Measurements from ENCODE around the gene TRIM63. TPM values are rescaled to one million over a fixed set of nuclear protein-coding genes. Genes with fewer than 3 reads are reported as not detected.
A peak's percentile ranks its signal among the peaks of the same experiment; 100 is the strongest.

Gene TRIM63
- total and polyA plus RNA-seq, 9 of the 15 experiments (the other 6 are each of a cell fraction or from before 2014, with no cell fraction given) = 0.08 to 0.57 (median 0.36) TPM

DNA sequence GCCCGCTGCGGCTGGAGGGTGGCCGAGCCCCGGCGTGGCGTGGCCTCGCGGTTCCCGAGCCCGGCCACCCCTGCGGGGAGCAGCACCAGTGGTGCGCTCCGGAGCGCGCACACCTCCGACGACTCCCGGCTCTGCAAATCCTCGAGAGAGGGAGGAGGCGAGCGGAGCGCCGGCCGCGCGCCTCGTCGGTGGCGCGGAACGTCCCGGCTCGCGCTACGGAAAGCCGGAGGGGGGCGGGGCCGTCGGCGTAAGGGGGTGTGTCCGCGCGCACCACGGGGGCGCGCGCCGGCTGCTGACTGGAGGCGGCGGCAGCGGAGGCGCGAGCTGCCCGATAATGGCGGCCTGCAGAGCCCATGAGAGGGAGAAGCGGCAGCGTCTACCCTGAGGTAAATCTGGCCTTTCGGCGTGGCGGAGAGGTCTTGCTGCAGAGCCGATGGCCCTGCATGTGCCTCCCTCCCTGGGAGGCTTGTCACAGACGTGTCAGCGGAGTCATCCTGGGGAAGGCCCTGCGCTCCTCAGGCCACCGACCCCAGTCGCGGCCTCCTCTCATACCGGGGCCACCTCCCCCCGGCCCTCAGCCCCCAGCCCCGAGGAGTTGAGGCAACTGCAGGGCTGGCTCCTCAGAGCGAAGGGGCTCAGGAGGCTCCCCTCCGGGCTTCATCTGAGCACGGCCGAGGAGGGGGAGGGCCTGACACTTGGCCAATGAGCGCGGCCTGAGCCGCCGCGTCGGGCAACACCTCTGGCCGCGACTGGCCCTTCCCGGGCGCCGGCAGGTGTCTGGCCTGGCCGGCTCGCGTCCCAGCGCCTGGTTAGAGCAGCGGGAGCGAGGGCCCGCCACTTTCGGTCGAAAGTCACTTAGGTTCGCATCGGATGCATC, 44.3 kb upstream of the TRIM63 start, which contains the start of gene PDIK1L (continued):
- TF ChIP-seq, protein P1, sequence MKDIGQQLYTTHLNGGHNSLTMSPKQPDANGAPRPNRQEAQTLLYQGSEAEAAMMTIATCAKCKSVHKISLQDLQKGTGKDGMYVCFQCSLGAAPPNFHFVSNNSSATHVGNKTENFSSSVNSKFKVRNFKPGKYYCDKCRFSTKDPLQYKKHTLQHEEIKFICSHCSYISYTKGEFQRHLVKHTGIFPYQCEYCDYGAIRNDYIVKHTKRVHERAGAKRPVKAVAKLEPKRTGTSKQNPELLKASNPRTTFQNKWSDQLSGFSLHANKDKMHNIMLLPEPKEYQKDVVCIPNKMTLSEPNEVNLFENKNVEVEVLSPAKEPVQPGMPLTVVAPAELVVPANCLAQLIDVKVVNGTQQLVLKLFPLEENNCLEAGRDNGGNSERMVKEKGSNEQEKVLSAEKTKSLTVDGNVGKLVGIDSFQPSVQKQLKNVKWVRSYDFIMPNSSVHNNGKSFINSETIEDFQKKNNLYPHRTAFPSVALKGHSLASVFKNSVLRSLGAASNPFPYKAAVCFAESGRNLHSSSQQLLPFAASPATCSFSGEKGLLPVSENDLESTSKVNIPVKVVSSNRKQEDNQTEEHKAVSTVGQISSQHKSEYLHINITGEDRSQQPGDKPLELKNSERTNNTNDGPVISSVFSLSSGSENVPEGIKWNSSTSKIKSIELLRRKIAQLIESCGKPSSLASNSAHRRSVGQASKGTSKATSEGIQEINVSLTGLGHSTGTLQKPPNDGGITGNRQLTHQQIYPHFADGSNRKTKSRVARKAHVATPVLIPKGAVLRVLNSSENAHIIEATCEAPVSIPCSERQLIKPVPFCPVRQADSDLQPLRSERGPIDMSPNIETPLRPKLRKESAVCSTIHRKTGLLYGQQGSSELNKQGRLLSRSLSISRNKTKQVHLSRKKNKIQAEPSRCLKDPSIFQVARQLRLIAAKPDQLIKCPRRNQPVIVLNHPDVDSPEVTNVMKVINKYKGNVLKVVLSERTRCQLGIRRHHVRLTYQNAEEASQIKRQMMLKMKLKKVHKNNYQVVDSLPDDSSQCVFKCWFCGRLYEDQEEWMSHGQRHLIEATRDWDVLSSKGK (CRISPR knock-in tag; IDR thresholded peaks at IDR 0.05) = no peak
- no peak for TF ChIP-seq MAFG (tag; conservative IDR thresholded peaks at IDR 0.05)
- TF ChIP-seq ZNF830 (CRISPR knock-in tag; IDR thresholded peaks at IDR 0.05) = no peak
- TF ChIP-seq RBBP5 (IDR thresholded peaks at IDR 0.05; ENCODE audit: borderline replicate concordance, insufficient read depth, low read length, poor library complexity, severe bottlenecking) = peak; percentile 88
- TF ChIP-seq ATF7 (IDR thresholded peaks at IDR 0.05) = peak; percentile 97; the same call in 1 of the 2 replicates
- peak in 1 of 2 experiments; percentile 12; a peak in 1 of 4 replicates for TF ChIP-seq TBL1XR1 (IDR thresholded peaks at IDR 0.05; ENCODE audit: low read length in 2 of 2)
- TF ChIP-seq, protein P2, sequence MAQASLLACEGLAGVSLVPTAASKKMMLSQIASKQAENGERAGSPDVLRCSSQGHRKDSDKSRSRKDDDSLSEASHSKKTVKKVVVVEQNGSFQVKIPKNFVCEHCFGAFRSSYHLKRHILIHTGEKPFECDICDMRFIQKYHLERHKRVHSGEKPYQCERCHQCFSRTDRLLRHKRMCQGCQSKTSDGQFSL (CRISPR knock-in tag; IDR thresholded peaks at IDR 0.05) = no peak
- TF ChIP-seq, protein P2 (tag; IDR thresholded peaks at IDR 0.05) = peak in 1 of 2 experiments; percentile 24; a peak in 1 of 4 replicates
- no peak for TF ChIP-seq ARID2 (IDR thresholded peaks at IDR 0.05)
- TF ChIP-seq TAF15 (IDR thresholded peaks at IDR 0.05; ENCODE audit: low read depth, low read length) = no peak
- TF ChIP-seq, protein P3, sequence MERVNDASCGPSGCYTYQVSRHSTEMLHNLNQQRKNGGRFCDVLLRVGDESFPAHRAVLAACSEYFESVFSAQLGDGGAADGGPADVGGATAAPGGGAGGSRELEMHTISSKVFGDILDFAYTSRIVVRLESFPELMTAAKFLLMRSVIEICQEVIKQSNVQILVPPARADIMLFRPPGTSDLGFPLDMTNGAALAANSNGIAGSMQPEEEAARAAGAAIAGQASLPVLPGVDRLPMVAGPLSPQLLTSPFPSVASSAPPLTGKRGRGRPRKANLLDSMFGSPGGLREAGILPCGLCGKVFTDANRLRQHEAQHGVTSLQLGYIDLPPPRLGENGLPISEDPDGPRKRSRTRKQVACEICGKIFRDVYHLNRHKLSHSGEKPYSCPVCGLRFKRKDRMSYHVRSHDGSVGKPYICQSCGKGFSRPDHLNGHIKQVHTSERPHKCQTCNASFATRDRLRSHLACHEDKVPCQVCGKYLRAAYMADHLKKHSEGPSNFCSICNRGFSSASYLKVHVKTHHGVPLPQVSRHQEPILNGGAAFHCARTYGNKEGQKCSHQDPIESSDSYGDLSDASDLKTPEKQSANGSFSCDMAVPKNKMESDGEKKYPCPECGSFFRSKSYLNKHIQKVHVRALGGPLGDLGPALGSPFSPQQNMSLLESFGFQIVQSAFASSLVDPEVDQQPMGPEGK (CRISPR knock-in tag; IDR thresholded peaks at IDR 0.05; ENCODE audit: borderline replicate concordance) = no peak
- TF ChIP-seq ZNF311 (CRISPR knock-in tag; IDR thresholded peaks at IDR 0.05) = 0 out of 2 replicates have a peak, but pooled peaks have one; percentile 52
- TF ChIP-seq, protein P4, sequence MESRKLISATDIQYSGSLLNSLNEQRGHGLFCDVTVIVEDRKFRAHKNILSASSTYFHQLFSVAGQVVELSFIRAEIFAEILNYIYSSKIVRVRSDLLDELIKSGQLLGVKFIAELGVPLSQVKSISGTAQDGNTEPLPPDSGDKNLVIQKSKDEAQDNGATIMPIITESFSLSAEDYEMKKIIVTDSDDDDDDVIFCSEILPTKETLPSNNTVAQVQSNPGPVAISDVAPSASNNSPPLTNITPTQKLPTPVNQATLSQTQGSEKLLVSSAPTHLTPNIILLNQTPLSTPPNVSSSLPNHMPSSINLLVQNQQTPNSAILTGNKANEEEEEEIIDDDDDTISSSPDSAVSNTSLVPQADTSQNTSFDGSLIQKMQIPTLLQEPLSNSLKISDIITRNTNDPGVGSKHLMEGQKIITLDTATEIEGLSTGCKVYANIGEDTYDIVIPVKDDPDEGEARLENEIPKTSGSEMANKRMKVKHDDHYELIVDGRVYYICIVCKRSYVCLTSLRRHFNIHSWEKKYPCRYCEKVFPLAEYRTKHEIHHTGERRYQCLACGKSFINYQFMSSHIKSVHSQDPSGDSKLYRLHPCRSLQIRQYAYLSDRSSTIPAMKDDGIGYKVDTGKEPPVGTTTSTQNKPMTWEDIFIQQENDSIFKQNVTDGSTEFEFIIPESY (CRISPR knock-in tag; IDR thresholded peaks at IDR 0.05) = no peak
- TF ChIP-seq, protein P5, sequence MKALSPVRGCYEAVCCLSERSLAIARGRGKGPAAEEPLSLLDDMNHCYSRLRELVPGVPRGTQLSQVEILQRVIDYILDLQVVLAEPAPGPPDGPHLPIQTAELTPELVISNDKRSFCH (CRISPR knock-in tag; IDR thresholded peaks at IDR 0.05) = no peak
- TF ChIP-seq, protein P5 (tag; IDR thresholded peaks at IDR 0.05) = peak; percentile 27; the same call in 1 of the 2 replicates
- peak; percentile 94; the same call in 1 of the 2 replicates for TF ChIP-seq GATAD2B (IDR thresholded peaks at IDR 0.05; ENCODE audit: borderline replicate concordance)
- no peak for TF ChIP-seq CBFA2T3 (IDR thresholded peaks at IDR 0.05)
